Neural cell (in vitro differentiated cells): Measurements from ENCODE around the gene DAP.

Source experiments
- EP300 ChIP-seq: fragments of 450-650 bp; conservative IDR thresholded peaks from 2 replicates; pipeline ENCODE4 v1.6.1; 2014; ENCODE audit warnings: antibody characterized with exemption, mild to moderate bottlenecking, moderate library complexity; ENCODE audit not compliant: poor library complexity, severe bottlenecking
- EZH2 ChIP-seq: fragments of 200-600, 300-800 bp; shearing (Covaris generic), sonication (generic); IDR thresholded peaks from 2 replicates; pipeline ENCODE4 v1.6.1; 2014; ENCODE audit warnings: antibody characterized with exemption, low read length, borderline replicate concordance, mild to moderate bottlenecking; ENCODE audit not compliant: insufficient read depth, poor library complexity, severe bottlenecking
- MXI1 ChIP-seq: fragments of 450-650 bp; conservative IDR thresholded peaks from 2 replicates; pipeline ENCODE4 v1.6.1; 2014; ENCODE audit warnings: antibody characterized with exemption, mild to moderate bottlenecking; ENCODE audit not compliant: poor library complexity, severe bottlenecking
- POLR2AphosphoS5 ChIP-seq: IDR thresholded peaks from 2 replicates; pipeline ENCODE4 v1.6.1; 2012
- TAF1 ChIP-seq: IDR thresholded peaks from 2 replicates; pipeline ENCODE4 v1.6.1; 2012; ENCODE audit warnings: low read depth
- TF ChIP-seq, protein P1 (sequence below): fragments of 450-650 bp; IDR thresholded peaks from 2 replicates; pipeline ENCODE4 v1.5.1; 2014; ENCODE audit warnings: antibody characterized with exemption, mild to moderate bottlenecking, moderate library complexity; ENCODE audit not compliant: poor library complexity, severe bottlenecking
- TF ChIP-seq, protein P2 (sequence below): IDR thresholded peaks from 2 replicates; pipeline ENCODE4 v1.6.1; 2012; ENCODE audit warnings: borderline replicate concordance

DNA sequence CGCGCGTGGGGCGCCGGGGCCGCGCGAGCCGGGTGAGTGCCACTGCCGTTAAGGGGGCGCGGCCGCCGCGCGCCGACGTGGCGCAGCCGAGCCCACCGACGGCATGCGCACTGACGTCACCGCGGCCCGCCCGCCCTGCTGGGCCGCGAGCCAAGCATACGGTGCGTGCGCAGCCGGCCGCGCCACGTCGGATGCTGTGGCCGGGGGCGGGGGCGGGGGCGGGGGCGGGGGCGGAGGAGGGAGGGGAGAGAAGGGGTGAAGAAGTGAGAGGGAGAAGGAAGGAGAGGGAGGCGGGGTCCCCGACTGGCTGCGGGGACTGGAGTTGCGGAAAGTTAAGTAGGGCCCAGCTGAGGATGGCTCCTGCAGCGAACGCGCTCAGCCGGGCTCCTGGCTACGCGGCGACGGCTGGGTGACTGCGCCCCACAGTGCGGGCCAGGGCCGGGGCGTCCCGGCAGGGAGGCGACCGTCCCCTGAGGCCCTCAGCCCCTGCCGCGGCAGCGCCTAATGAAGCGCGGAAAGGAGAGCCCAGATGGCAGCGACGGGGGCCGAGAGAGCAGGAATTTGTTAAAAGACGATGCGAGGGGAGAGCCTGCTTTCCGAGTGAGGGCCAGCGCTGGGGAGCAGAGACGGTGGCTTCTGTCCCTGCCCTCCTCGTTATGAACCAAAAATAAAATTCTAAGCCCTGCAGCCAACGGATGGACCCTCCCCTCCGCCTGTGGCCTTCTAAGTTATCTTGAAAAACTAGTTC, at the start of gene DAP:
- TF ChIP-seq, protein P1, sequence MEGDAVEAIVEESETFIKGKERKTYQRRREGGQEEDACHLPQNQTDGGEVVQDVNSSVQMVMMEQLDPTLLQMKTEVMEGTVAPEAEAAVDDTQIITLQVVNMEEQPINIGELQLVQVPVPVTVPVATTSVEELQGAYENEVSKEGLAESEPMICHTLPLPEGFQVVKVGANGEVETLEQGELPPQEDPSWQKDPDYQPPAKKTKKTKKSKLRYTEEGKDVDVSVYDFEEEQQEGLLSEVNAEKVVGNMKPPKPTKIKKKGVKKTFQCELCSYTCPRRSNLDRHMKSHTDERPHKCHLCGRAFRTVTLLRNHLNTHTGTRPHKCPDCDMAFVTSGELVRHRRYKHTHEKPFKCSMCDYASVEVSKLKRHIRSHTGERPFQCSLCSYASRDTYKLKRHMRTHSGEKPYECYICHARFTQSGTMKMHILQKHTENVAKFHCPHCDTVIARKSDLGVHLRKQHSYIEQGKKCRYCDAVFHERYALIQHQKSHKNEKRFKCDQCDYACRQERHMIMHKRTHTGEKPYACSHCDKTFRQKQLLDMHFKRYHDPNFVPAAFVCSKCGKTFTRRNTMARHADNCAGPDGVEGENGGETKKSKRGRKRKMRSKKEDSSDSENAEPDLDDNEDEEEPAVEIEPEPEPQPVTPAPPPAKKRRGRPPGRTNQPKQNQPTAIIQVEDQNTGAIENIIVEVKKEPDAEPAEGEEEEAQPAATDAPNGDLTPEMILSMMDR = no peak
- TF ChIP-seq POLR2AphosphoS5 (no peak), EP300 (no peak), EZH2 (no peak), TAF1 (no peak), MXI1 (no peak)
- TF ChIP-seq, protein P2, sequence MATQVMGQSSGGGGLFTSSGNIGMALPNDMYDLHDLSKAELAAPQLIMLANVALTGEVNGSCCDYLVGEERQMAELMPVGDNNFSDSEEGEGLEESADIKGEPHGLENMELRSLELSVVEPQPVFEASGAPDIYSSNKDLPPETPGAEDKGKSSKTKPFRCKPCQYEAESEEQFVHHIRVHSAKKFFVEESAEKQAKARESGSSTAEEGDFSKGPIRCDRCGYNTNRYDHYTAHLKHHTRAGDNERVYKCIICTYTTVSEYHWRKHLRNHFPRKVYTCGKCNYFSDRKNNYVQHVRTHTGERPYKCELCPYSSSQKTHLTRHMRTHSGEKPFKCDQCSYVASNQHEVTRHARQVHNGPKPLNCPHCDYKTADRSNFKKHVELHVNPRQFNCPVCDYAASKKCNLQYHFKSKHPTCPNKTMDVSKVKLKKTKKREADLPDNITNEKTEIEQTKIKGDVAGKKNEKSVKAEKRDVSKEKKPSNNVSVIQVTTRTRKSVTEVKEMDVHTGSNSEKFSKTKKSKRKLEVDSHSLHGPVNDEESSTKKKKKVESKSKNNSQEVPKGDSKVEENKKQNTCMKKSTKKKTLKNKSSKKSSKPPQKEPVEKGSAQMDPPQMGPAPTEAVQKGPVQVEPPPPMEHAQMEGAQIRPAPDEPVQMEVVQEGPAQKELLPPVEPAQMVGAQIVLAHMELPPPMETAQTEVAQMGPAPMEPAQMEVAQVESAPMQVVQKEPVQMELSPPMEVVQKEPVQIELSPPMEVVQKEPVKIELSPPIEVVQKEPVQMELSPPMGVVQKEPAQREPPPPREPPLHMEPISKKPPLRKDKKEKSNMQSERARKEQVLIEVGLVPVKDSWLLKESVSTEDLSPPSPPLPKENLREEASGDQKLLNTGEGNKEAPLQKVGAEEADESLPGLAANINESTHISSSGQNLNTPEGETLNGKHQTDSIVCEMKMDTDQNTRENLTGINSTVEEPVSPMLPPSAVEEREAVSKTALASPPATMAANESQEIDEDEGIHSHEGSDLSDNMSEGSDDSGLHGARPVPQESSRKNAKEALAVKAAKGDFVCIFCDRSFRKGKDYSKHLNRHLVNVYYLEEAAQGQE = no peak
